ENCODE results near the gene CD79B. TPM values are rescaled to one million over a fixed set of nuclear protein-coding genes. Genes with fewer than 3 reads are reported as not detected.

The CD79B gene
- 0.10 and 0.33 TPM in 2 replicates for total RNA-seq (2014; rRNA removed; shearing (Covaris generic))
- 0.27 TPM in 1 of 2 replicates, not detected in the other for polyA plus RNA-seq (2015; cell fraction: cytosol; rRNA removed)
- polyA plus RNA-seq (2015; cell fraction: nucleus; rRNA removed), result not detected in 2 replicates

- no peak for DNase-seq (ENCODE audit: low read depth)
Measured at GRCh38 chr17:63931981-63932561, at the start of gene CD79B. Gene CD79B (minus strand): TSS chr17:63932331. CDS start chr17:63932261, 70 bp downstream.

- no peak for DNase-seq (ENCODE audit: low read depth)
Measured at GRCh38 chr17:63978272-63979200, 46.4 kb upstream of the CD79B start.

GRCh38 chr17:63976702-63977101 lies 44.6 kb upstream of the CD79B start:
- DNase-seq (ENCODE audit: low read depth), result no peak

GRCh38 chr17:63975541-63976092 lies 43.5 kb upstream of the CD79B start:
- DNase-seq (ENCODE audit: low read depth), result no peak

- DNase-seq (ENCODE audit: low read depth), result peak; percentile 88
Measured at GRCh38 chr17:63974594-63975192, 42.6 kb upstream of the CD79B start.

- DNase-seq (ENCODE audit: low read depth), result peak; percentile 38
Measured at GRCh38 chr17:63973930-63974593, 41.9 kb upstream of the CD79B start.

- DNase-seq (ENCODE audit: low read depth), result no peak
Measured at GRCh38 chr17:63973247-63973646, 41.1 kb upstream of the CD79B start.

- DNase-seq (ENCODE audit: low read depth), result no peak
Measured at GRCh38 chr17:63972796-63973195, 40.7 kb upstream of the CD79B start, which contains the start of gene SCN4A. Gene SCN4A (minus strand): TSS chr17:63972918. CDS start chr17:63972841, 77 bp downstream.

GRCh38 chr17:63969278-63969677 lies 37.1 kb upstream of the CD79B start:
- no peak for DNase-seq (ENCODE audit: low read depth)

GRCh38 chr17:63967953-63968352 lies 35.8 kb upstream of the CD79B start:
- peak; percentile 58 for DNase-seq (ENCODE audit: low read depth)

- no peak for DNase-seq (ENCODE audit: low read depth)
Measured at GRCh38 chr17:63966646-63967264, 34.6 kb upstream of the CD79B start.

- no peak for DNase-seq (ENCODE audit: low read depth)
Measured at GRCh38 chr17:63963123-63963522, 31.0 kb upstream of the CD79B start.

- no peak for DNase-seq (ENCODE audit: low read depth)
Measured at GRCh38 chr17:63962298-63962744, 30.2 kb upstream of the CD79B start.

- peak; percentile 32 for DNase-seq (ENCODE audit: low read depth)
Measured at GRCh38 chr17:63961355-63962212, 29.5 kb upstream of the CD79B start.

- DNase-seq (ENCODE audit: low read depth), result no peak
Measured at GRCh38 chr17:63960430-63960829, 28.3 kb upstream of the CD79B start.

GRCh38 chr17:63960006-63960405 lies 27.9 kb upstream of the CD79B start:
- DNase-seq (ENCODE audit: low read depth), result no peak

GRCh38 chr17:63956296-63956920 lies 24.3 kb upstream of the CD79B start:
- DNase-seq (ENCODE audit: low read depth), result peak; percentile 56

GRCh38 chr17:63955791-63956190 lies 23.7 kb upstream of the CD79B start:
- no peak for DNase-seq (ENCODE audit: low read depth)

GRCh38 chr17:63955232-63955631 lies 23.1 kb upstream of the CD79B start:
- no peak for DNase-seq (ENCODE audit: low read depth)
